ENCODE results near the gene SNX5.
"Not testable (repeated sequence)": the region's sequence is repeated elsewhere in the genome, so short reads cannot be mapped to it uniquely, and the experiment has no call there.

- not testable (repeated sequence) for TF ChIP-seq POLR2A (IDR thresholded peaks at IDR 0.05; ENCODE audit: extremely low read depth, insufficient read length); CTCF (IDR thresholded peaks at IDR 0.05; ENCODE audit: low read depth, low read length); MAX (IDR thresholded peaks at IDR 0.05; ENCODE audit: low read depth, low read length)
Measured at GRCh38 chr20:17960400-17960885, 8.2 kb downstream of the SNX5 start.
